Activated naive CD8-positive, alpha-beta T cell treated with anti-CD3 and anti-CD28 coated beads, Interleukin-2, amount 50 U/mL, for 16 hours (primary cell): ENCODE results near the gene PDZRN4.

Source experiments
- DNase-seq: peaks from one replicate; pipeline ENCODE4 v3.0.0-alpha.2; 2020; ENCODE audit warnings: low read depth, low spot score

The PDZRN4 gene

GRCh38 chr12:41452838-41453407 lies 264.8 kb downstream of the PDZRN4 start:
- DNase-seq = no peak

DNA sequence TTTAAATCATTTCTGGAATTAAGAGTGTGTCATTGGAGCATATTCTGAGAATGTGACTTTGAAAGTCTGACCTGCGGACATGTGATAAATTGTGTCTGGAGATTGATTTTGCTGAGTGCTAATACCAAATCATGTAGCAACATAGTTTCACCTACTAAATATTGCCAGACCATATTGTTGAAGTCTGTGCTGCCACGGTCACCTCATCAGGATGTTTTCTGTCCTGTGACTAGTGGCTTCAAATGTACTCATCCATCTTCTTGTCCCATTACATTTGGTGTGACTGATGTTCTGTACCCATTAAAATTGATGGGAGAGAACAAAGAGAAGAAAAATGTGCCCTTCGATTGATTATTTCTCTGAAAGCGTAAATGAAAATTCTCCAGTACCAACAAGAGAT lies 265.3 kb downstream of the PDZRN4 start:
- no peak for DNase-seq

DNA sequence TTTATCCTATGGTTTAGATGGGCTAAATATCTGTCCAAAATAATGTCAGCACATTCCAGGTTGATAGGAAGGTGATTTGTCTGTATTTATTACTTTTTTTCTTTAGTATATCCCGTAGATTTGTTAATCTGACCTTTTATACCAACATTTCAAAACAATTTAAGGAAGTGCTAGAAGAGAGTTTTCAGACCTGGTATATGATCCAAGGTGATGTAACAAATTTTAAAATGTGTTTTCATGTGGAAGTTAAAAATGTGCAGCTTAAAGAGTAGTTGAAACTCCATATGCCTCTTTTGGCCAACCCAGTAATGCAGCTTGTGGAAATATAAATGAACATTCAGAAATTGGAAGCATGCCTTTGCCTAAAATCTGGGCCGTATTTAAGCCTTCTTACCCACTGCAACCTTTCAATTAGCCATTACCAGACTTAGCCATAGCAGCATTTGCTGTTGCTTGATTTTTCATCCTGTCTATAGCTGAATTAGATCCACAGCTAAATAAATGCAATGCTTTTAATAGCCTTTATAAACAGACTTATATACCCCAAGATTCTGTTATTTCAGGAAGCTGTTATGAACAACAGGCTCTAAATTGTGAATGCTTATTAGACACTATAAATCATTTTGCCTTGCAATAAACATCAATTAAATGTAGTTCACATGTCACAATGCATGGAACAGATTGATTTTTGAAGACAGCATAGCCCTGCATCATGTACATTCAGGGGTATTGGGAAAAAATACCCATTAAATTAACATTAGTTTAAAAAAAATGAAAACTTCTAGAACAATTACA lies 271.2 kb downstream of the PDZRN4 start:
- no peak for DNase-seq

GRCh38 chr12:41459906-41460214 lies 271.7 kb downstream of the PDZRN4 start:
- DNase-seq = no peak

DNA sequence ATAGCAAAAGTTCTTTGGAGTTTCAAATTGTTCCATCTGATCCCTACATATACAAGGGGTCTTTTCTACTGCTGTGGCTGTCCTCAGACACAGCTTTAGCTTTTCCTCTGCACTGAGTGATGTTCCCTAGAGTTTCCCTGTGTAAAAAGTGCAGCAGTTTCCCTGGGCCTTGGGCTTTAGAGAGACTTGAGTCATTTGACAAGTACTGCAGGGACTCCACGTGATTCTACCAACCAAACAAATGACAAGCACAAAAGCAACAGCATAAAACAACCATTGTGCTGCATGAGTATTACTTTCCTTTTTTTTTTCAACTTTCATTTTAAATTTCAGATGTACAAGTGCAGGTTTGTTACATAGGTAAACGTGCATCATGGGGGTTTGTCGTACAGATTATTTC lies 272.8 kb downstream of the PDZRN4 start:
- DNase-seq = no peak

DNA sequence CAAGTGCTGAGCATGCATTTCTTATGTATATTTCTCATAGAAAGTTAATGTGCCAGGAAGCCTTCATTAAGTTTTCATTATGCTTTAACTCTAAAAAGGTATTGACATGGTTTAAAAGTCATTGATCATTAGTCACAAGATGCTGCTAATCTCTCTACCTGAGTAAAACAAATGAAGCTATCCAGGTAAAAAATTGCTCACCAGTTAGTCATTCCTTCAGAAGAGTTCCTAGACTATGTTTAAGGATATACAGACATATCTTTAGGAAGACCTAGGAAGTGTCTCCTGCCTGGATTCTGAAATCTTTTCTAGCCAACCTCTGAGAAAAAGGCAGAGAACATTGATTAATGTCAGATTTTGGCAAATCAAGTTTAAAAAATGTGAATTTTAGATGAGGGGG lies 274.2 kb downstream of the PDZRN4 start:
- no peak for DNase-seq

GRCh38 chr12:41465526-41465925 lies 277.4 kb downstream of the PDZRN4 start:
- no peak for DNase-seq

DNA sequence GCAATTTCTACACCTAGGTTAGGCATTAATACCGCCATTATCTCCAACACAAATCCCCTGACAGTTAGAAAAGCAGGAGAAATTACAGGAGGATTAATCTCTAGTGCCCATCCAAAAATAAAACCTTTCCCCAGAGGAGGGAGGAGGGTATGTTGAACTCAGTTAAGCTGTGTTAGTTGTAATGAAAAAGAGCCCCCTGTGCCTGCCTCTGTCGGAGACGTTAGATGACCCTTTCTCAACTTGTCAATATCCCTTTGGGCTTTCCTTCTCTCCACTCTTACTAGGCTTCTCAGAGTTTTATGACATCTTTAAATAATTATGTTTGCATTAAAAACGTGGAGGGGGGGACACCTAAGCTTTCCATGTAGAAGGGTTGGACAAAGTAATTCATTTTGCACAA lies 278.2 kb downstream of the PDZRN4 start:
- no peak for DNase-seq

DNA sequence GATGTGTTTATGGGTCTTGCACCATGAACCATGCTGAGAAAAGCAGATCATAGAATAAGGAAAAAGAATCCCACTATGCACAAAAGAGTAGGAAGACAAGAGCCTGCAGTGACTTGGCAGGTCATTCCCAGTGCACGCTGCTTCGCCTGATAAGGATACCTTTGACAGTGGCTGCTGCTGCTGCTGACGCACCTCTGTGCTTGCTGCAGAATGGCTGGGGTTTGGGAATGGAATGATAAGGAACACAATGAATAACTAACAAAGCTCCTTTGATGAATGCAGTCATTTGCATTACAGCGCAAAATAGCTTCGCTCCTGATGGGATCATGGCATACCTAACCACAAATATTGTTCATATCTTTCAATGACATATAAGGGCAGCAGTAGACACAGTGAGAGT lies 278.7 kb downstream of the PDZRN4 start:
- DNase-seq = no peak

DNA sequence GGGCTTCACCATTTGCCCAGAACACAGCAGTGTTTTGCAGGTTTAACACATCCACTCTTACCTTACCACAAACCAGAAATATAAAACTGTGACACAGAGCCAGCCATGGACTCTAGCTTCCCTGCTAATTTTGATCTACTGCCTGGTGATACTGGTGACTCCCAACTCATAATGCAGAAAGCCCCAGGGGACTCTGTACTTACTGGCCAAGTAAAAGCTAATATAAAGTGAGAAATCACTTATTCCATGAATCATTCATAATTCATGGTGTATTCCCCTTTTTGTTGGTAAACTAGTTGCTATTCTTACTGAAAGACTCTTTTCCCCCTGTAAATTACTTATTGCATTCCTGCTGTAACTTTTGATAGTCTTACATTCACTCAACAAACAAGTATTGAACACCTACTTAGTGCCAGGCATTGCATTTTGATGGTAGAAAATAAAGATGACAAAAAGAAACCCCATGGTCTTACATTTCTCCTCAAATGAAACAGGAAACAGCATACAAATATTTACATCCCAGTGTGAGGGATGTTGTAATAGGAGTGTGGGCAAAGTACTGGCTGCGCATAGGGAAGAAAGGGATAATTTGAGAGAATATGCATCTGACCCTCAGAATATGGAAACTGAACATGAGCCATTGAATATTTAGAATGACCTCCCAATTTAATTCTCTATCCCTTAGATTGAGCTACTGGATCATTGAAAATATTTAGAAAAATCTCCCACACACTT lies 279.6 kb downstream of the PDZRN4 start:
- DNase-seq = no peak

- DNase-seq = no peak
Observed at GRCh38 chr12:41468341-41468740, 280.2 kb downstream of the PDZRN4 start.

GRCh38 chr12:41468756-41469155 lies 280.6 kb downstream of the PDZRN4 start:
- DNase-seq = no peak

DNA sequence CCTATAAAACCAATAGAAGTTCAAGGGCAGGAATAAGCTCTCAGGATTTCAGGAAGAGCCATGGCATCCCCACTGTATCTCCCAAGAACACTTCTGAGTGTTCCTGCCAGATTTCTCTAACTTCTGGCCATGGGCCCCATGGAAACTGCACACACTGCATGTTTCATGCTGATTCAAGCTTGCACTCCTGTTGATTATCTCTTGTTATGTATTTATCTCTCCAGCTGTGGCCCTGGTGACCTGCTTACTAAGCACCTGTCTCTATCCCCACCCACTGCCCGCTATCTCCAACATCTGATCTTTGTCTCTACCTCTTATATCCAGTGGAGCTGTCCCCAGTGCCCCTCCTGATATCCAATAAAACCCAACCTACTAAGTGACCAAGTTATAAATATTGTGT lies 285.3 kb downstream of the PDZRN4 start:
- no peak for DNase-seq

DNA sequence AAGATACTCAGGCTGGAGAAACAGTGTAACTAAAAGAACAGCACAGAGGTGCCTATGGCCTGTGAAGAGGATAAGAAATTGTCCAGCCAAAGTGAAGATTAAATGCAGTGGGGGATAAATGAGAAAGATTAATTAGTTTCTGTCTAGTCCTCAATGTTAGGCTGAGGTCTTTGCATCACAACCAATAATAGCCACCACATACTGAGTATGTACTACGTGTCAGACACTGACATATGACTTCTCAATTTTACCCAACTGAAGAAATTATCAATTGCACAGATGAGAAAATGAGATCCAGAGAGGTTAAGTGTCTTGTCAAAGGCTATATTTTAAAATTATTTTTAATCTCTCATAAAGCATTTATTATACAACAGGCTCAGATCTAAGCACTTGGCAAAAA lies 285.9 kb downstream of the PDZRN4 start:
- no peak for DNase-seq

DNA sequence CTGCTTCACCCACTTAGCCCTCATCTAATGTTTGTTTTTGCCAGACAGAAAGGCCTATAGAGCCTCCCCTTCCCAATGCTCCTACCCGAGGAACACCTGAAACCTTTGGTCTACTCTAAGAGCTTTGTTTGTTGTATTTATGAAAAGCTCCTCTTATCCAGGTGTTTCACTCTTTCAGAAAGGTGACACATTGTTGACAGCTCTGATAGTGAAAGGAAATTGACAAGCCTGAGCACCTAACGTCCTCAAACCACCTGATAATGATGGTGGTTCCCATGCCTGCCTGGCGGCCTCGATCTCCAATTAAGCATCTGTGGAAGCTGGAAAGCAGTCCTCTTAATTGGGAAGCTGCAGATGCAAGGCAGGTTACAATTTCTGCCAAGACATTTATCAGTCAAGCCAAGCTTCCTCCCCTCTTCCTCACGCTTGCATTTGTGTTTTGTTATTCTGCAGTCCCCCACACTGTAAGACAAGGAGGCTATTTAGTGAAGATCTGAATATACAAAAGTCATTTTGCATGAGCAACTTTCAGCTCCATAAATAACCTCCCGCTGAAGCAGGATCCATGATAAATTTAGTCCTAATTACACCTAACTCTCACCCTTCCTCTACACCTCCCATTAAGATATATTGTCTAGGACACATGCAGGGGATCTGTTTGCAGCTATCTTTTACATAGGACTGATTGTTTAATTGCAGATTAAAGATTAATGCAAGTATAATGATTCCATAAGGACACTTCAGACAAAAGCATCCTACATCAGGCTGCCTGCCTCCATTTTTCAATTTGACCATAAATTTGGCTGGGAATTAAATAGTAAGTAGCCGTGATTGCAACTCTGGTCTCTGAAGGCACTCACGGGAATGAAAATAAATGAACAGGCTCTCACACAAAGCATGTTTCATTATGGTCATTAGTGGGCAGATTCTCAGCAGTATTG lies 288.6 kb downstream of the PDZRN4 start:
- no peak for DNase-seq

DNA sequence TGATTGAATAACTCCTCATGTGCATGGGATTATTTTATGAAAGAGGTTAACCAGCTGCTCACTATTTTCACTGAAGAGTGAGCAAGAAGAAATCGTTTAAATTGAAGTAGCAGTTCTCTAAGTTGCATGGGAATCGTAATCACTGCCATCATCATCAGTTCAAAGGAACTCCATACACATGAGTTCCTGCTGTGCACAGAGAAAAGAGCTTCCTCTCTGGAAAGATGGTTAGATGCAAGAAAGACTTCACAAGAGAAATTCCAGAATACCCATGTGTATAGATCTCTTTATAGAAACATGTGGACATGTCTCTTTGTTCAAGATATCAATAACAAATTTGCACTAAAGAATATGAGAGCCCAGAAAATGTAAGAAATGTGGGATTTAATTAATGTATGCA lies 291.3 kb downstream of the PDZRN4 start:
- DNase-seq = no peak

- no peak for DNase-seq
Observed at GRCh38 chr12:41485203-41485602, 297.1 kb downstream of the PDZRN4 start.

DNA sequence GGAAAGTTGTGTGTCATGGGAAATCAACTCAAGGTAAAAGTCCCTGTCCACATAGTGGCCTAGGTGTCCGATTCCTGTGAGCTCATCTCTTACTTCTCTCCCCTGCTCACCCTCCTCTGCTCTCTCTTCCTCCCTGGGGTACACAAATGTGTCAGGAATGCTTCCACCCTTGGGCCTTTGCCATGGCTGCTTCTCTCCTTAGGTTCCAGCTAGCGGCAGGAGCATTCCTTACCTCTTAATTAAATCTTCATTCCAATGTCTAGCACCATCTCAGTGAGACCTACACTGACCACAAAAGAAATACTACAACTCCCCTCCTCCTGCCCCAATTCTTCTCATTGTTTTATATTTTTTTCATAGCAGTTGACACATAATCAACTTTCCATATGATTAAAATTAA lies 298.6 kb downstream of the PDZRN4 start:
- DNase-seq = no peak

DNA sequence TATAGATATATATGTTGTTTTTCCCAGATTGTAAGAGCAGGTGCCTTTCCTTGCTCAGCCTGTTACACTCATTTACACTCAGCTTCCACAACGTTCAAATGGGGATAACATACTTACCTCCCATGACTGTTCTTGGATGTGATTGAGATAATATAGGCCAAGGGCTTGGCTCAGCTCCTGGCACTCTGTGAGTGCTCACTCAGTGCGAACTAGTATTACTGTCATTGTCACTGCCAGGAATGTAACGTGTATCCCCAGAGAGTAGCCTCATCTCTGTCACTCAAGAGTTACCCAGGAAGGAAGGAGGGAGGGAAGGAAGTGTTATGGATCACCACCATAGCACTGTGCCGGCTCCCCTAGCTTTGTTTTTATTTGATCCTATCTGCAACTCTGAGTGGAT lies 307.9 kb downstream of the PDZRN4 start:
- no peak for DNase-seq

- no peak for DNase-seq
Observed at GRCh38 chr12:41497409-41497808, 309.3 kb downstream of the PDZRN4 start.

GRCh38 chr12:41504976-41505375 lies 316.9 kb downstream of the PDZRN4 start:
- no peak for DNase-seq

GRCh38 chr12:41507286-41507685 lies 319.2 kb downstream of the PDZRN4 start:
- DNase-seq = no peak
